GM12872 (cell line): Measurements from ENCODE around the gene C6.

ENCODE experiments used
- CTCF ChIP-seq: IDR thresholded peaks from 3 replicates; pipeline ENCODE4 v1.5.1; 2011; ENCODE audit warnings: low read depth, mild to moderate bottlenecking, low read length, moderate library complexity; ENCODE audit not compliant: insufficient read depth

The C6 gene

GRCh38 chr5:41095324-41096101, 117.8 kb downstream of the C6 start:
- TF ChIP-seq CTCF: no peak

GRCh38 chr5:41094871-41095270, 118.5 kb downstream of the C6 start:
- no peak for TF ChIP-seq CTCF

DNA sequence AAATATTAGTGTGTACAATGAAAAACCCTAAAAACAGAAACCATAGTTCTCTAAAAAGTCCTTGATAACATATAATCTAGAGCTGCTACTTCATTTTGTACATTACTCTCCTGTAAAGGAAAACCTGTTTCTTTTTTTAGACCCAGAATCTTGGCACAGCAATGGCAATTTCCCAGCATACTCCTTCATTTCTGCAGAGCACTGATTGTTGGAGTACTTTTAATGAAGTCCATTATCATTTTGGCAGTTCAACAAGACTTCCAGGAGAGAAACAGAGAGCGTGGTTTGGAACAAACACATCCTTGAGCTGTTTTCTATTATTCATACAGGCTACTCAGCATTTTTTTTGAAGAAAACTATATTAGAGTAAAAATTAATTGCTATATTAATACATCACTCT, 119.5 kb downstream of the C6 start:
- TF ChIP-seq CTCF: no peak
